AG04449 (cell line): Measurements from ENCODE around the gene CTSC.

Experiments
- CTCF ChIA-PET: fragments of 350-600 bp; formaldehyde crosslinking; extraction: SDS; loops from one replicate; lab custom pipeline; 2021; ENCODE audit warnings: antibody characterized with exemption; lab: Yijun Ruan, JAX
- POLR2A ChIA-PET: fragments of 400-600, 350-600 bp; formaldehyde crosslinking; extraction: SDS; loops from one replicate; lab custom pipeline; 2020; ENCODE audit warnings: antibody characterized with exemption, inconsistent platforms; lab: Yijun Ruan, JAX
- DNase-seq: peaks from one replicate; pipeline ENCODE4 v3.0.0-alpha.2; 2010; ENCODE audit warnings: low read depth, low spot score
- H3K4me3 ChIP-seq: 2 replicates; pipeline ENCODE4 v1.5.1; 2011; ENCODE audit warnings: low read depth, mild to moderate bottlenecking, control low read depth, low read length
- CTCF ChIP-seq: IDR thresholded peaks from one replicate; pipeline ENCODE4 v1.5.1; 2011; ENCODE audit warnings: mild to moderate bottlenecking, moderate library complexity, low read length, control low read depth, inconsistent platforms; ENCODE audit not compliant: insufficient read depth; ENCODE audit errors: missing control alignments

Gene CTSC

DNA sequence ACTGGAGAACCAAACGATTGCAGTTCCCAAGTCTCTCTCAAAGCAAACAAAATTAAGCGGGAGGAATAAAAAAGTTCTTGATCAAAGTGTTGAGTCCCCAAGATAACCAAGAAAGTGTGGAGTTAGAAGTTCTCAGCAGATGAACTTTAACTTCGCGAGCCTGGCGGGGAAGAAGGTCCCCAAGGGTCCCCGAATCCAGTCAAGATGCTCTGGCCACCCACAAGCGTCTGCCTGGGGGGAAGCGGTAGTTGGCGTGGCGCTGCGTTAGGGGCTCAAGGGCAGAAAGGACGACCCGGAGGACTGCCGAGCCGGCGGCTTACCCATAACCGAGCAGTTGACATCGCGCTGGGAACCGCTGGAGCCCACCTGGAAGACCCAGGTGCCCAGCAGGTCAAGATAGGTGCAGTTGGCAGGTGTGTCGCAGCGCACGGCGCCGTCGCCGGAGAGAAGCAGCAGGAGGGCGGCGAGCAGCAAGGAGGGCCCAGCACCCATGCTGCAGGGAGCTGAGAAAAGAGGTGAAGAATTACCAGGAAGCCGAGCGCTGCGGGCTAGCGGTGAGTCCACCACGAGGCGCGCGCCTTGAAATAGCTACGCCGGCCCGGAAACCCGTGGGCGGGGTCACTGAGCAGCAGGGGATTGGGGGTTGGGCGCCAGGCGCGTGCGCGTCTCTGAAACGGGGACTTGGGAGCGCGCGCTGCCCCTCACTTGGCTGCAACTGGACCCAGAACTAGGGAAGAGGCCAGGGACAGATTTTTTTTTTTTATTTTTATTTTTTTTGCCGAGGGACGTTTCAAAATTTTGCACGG, at the start of gene CTSC:
Gene CTSC (minus strand): TSS at position 556 of the 806 bp plus-strand sequence. CDS start 64 bp downstream, at position 492.
- CTCF ChIA-PET, result interaction anchor here (0.9 to 2.0 kb wide), 2 partner anchors 190 to 205 kb away, joined by 3 to 5 read pairs; no protein-coding TSS in a partner anchor
- no peak for TF ChIP-seq CTCF
- POLR2A ChIA-PET, result no interaction called here
- no peak for DNase-seq
- H3K4me3 ChIP-seq, result peak within 1 kb of the TSS; percentile 84

GRCh38 chr11:88384669-88385005, 47.1 kb upstream of the CTSC start:
- TF ChIP-seq CTCF, result no peak
- H3K4me3 ChIP-seq, result no peak overlapping the region
- CTCF ChIA-PET, result interaction anchor here (0.8 kb wide), 1 partner anchor 15 kb away, joined by 4 read pairs; no protein-coding TSS in a partner anchor
- POLR2A ChIA-PET, result no interaction called here
- DNase-seq, result no peak

GRCh38 chr11:88384004-88384668, 46.6 kb upstream of the CTSC start:
- TF ChIP-seq CTCF, result no peak
- no peak overlapping the region for H3K4me3 ChIP-seq
- DNase-seq, result no peak
- POLR2A ChIA-PET, result no interaction called here
- CTCF ChIA-PET, result interaction anchor here (0.6 to 0.8 kb wide), 2 partner anchors 15 to 16 kb away, joined by 3 to 4 read pairs; no protein-coding TSS in a partner anchor

DNA sequence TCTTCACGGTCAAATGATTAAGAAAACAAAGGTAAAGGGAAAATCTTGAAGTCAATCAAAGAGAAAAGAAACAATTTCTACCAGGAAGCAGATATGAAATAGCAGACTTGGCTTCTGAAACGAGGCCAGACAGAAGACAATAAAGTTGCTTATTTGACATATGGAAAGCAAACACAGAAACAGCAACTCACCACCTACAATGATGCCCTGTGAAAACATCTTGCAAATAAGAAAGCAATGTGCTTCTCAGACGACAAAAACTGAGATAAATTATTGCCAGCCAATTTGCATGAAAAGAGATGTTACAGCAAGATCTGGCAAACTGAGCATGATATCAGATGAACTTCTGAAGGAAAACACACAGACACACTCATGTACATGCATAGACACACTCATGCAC, 45.9 kb upstream of the CTSC start:
- DNase-seq, result no peak
- H3K4me3 ChIP-seq, result no peak overlapping the region
- POLR2A ChIA-PET, result no interaction called here
- CTCF ChIA-PET, result no interaction called here
- TF ChIP-seq CTCF, result no peak

DNA sequence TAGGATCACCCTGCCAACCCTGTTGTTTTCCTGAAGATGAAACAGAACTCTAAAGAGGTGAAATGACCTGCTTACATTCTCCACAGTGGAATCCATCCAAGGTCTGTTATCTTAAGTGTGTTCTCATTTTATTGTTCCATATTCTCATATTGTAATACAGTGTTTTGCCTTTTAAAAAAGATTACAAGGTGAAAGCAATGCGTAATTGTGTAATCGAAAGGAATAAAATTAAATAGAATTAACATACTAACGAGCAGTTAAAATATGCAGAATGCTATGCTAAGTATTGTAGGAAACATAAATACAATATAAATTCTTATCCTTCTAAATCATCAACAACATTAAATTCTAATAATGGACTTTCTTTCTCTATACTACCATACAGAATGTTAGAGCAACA, 41.6 kb upstream of the CTSC start:
- no peak for TF ChIP-seq CTCF
- CTCF ChIA-PET, result no interaction called here
- DNase-seq, result no peak
- no peak overlapping the region for H3K4me3 ChIP-seq
- POLR2A ChIA-PET, result no interaction called here

DNA sequence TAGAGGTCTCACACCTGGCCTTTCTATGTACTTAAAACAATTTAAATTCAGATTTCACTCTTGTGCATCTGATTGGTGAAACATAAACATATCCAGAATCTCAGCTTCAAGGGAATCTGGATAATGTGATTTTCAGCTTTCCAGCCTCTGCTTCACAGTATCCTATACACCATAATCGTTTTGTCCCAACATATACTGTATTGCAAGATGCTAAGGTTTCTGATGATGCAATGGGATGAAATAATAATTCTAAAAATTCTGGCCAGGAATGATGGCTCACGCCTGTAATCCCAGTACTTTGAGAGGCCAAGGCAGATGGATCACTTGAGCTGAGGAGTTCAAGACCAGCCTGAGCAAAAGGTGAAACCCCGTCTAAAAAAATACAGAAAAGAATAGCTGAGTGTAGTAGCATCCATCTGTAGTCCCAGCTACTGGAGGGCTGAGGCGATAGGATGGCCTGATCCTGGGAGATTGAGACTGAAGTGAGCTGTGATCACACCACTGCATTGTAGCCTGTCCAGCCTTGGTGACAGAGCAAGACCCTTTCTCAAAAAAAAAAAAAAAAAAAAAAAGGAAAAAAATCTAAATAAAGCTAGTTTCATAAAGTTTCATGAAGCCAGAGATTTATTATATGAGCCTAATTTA, 41.0 kb upstream of the CTSC start:
- no peak overlapping the region for H3K4me3 ChIP-seq
- no peak for DNase-seq
- ChIA-PET POLR2A (no interaction called here), CTCF (interaction anchor here (1.0 kb wide), 1 partner anchor 12 kb away, joined by 3 read pairs; no protein-coding TSS in a partner anchor)
- no peak for TF ChIP-seq CTCF
